ENCODE data around the gene EEF1A1. TPM values are rescaled to one million over a fixed set of nuclear protein-coding genes. Genes with fewer than 3 reads are reported as not detected.
"Not testable (repeated sequence)": the region's sequence is repeated elsewhere in the genome, so short reads cannot be mapped to it uniquely, and the experiment has no call there.

EEF1A1 gene
- total RNA-seq, 1 donor from 2014 or later, result 11,105 TPM

DNA sequence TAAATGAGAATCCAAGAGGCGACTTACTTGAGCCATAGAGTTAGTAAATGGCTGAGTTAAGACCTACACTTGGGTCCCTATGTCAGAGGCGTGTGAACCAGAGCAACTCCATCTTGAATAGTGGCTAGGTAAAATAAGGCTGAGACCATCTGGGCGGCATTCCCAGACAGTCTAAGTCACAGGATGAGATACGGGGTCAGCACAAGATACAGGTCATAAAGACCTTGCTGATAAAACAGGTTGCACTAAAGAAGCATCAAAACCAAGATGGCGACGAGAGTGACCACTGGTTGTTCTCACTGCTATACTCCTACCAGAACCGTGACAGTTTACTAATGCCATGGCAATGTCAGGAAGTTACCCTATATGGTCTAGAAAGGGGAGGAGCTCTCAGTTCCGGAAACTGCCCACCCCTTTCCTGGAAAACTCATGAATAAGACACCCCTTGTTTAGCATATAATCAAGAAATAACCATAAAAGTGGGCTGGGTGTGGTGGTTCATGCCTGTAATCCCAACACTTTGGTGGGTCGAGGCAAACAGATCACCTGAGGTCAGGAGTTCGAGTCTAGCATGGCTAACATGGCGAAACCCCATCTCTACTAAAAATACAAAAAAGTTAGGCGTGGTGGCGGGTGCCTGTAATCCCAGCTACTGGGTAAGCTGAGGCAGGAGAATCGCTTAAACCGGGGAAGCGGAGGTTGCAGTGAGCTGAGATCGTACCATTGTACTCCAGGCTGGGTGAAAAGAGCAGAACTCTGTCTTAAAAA lies 43.9 kb upstream of the EEF1A1 start:
- Mint-ChIP-seq H3K27me3 (ENCODE audit: low read depth) (no peaks in the 10 kb centered on the region), H3K27ac (peak overlapping the region; percentile 94), H3K4me3 (no peak overlapping the region), H3K9me3 (no peaks in the 10 kb centered on the region), H3K4me1 (peaks cover 35% of the 10 kb centered on the region), H3K36me3 (no peaks in the 10 kb centered on the region)
- no peak for DNase-seq (ENCODE audit: low spot score in 2 of 2, unreplicated experiment in 2 of 2)
- TF ChIP-seq, protein P1, sequence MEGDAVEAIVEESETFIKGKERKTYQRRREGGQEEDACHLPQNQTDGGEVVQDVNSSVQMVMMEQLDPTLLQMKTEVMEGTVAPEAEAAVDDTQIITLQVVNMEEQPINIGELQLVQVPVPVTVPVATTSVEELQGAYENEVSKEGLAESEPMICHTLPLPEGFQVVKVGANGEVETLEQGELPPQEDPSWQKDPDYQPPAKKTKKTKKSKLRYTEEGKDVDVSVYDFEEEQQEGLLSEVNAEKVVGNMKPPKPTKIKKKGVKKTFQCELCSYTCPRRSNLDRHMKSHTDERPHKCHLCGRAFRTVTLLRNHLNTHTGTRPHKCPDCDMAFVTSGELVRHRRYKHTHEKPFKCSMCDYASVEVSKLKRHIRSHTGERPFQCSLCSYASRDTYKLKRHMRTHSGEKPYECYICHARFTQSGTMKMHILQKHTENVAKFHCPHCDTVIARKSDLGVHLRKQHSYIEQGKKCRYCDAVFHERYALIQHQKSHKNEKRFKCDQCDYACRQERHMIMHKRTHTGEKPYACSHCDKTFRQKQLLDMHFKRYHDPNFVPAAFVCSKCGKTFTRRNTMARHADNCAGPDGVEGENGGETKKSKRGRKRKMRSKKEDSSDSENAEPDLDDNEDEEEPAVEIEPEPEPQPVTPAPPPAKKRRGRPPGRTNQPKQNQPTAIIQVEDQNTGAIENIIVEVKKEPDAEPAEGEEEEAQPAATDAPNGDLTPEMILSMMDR (IDR thresholded peaks at IDR 0.05; ENCODE audit: unreplicated experiment), result no peak

DNA sequence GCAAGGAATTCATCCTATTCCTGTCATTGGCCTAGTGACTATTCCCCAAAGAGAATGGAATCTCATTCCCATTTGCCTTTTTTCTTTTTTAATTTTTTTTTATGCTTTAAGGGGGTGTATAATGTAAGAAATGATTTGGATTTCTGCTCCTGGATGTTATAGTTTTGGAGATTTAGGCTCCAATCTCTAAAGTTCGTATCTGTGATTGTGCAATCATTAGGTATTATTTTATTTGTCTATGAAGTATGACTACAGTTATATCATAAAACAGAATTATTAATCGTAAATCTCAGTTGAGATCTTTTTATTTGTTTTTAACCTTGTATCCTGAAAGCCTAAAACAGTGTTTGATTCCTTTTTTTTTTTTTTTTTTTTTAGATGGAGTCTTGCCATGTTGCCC lies 41.7 kb upstream of the EEF1A1 start:
- Mint-ChIP-seq H3K9me3 (no peaks in the 10 kb centered on the region), H3K27me3 (ENCODE audit: low read depth) (no peaks in the 10 kb centered on the region), H3K4me3 (no peak overlapping the region), H3K36me3 (no peaks in the 10 kb centered on the region), H3K4me1 (peaks cover 45% of the 10 kb centered on the region), H3K27ac (no peak overlapping the region)
- no peak for DNase-seq (ENCODE audit: low spot score in 2 of 2, unreplicated experiment in 2 of 2)
- TF ChIP-seq, protein P1 (IDR thresholded peaks at IDR 0.05; ENCODE audit: unreplicated experiment), result no peak

DNA sequence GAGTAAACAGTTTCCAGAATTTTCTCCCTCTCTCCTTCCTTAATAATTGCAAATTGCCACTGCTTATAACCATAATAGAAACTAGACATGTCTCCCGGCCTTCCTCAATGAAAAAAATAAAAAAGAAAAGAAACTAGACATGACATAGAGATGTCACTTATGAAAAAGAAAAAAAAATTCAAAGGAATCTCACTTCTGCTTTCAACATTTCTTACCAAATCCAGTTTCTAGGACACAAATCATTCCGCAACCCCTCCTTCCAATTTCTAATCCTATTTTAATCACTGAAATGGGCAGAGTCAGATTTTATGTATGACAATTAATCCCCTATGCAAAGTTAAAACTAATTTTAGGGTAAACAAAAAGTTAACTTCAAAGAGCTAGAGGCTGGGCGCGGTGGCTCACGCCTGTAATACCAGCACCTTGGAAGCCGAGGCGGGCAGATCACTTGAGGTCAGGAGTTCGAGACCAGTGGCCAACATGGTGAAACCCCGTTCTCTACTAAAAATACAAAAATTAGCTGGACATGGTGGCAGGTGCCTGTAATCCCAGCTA lies 40.1 kb upstream of the EEF1A1 start:
- DNase-seq (ENCODE audit: low spot score in 2 of 2, unreplicated experiment in 2 of 2), result no peak
- Mint-ChIP-seq H3K27me3 (ENCODE audit: low read depth) (no peaks in the 10 kb centered on the region), H3K4me1 (peaks cover 36% of the 10 kb centered on the region), H3K9me3 (no peaks in the 10 kb centered on the region), H3K27ac (peak overlapping the region; percentile 35), H3K36me3 (no peaks in the 10 kb centered on the region), H3K4me3 (no peak overlapping the region)
- TF ChIP-seq, protein P1 (IDR thresholded peaks at IDR 0.05; ENCODE audit: unreplicated experiment), result no peak

DNA sequence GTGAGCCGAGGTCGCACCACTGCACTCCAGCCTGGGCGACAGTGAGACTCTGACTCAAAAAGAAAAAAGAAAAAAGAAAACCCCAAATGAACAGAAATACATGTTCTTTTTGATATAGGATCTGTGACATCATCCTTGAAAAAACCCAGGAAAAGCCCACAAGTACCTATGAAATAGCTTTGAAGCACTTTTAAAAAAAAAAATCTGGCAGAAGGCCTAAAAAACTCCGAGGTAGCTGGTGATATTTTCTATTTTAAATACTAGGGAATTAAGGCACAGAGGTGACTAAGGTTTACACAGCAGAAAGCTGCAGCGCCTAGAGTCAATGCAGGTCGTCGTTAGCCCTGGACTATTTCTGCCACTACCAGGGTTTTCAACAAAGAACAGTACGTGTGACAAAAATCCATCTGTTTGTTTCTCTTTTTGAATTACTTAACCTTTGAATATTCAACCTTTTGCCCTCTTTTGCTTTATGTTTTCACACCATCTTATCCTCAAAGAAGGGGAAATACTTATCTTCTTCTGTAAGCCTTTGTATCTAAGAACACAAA lies 39.4 kb upstream of the EEF1A1 start:
- H3K27ac Mint-ChIP-seq, result peak overlapping the region; percentile 35

DNA sequence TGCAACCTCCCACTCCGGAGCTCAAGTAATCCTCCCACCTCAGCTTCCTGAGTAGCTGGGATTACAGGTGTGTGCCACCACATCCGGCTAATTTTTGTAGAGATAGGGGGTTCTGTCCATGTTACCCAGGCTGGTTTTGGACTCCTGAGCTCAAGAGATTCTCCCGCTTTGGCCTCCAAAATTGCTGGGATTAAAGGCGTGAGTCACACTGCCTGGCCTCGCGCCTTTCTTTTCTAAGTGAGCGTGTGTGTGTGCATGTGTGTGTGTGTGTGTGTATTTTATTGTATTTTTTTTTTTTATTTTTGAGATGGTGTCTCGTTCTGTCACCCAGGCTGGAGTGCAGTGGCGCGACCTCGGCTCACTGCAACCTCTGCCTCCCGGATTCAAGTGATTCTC lies 38.6 kb upstream of the EEF1A1 start:
- Mint-ChIP-seq H3K27ac (peak overlapping the region; percentile 53), H3K4me1 (peaks cover 27% of the 10 kb centered on the region)
- not testable (repeated sequence) for H3K4me3 Mint-ChIP-seq; H3K9me3 Mint-ChIP-seq; H3K36me3 Mint-ChIP-seq; H3K27me3 Mint-ChIP-seq (ENCODE audit: low read depth); DNase-seq (ENCODE audit: low spot score in 2 of 2, unreplicated experiment in 2 of 2)

More for the DNA sequence above, 39.4 kb upstream of the EEF1A1 start:
- TF ChIP-seq, protein P1 (IDR thresholded peaks at IDR 0.05; ENCODE audit: unreplicated experiment), result no peak
- no peaks in the 10 kb centered on the region for H3K36me3 Mint-ChIP-seq
- H3K4me3 Mint-ChIP-seq, result no peak overlapping the region
- no peak for DNase-seq (ENCODE audit: low spot score in 2 of 2, unreplicated experiment in 2 of 2)
- no peaks in the 10 kb centered on the region for H3K9me3 Mint-ChIP-seq
- peaks cover 30% of the 10 kb centered on the region for H3K4me1 Mint-ChIP-seq
- no peaks in the 10 kb centered on the region for H3K27me3 Mint-ChIP-seq (ENCODE audit: low read depth)

Data from mesothelial cell of epicardium (in vitro differentiated cells).